ENCODE measurements around the gene PLGRKT. TPM values are rescaled to one million over a fixed set of nuclear protein-coding genes. Genes with fewer than 3 reads are reported as not detected.
"Not testable (repeated sequence)": the region's sequence is repeated elsewhere in the genome, so short reads cannot be mapped to it uniquely, and the experiment has no call there.

Gene PLGRKT
- total RNA-seq, 2 donors from 2014 or later = 3.3 to 7.8 TPM

DNA sequence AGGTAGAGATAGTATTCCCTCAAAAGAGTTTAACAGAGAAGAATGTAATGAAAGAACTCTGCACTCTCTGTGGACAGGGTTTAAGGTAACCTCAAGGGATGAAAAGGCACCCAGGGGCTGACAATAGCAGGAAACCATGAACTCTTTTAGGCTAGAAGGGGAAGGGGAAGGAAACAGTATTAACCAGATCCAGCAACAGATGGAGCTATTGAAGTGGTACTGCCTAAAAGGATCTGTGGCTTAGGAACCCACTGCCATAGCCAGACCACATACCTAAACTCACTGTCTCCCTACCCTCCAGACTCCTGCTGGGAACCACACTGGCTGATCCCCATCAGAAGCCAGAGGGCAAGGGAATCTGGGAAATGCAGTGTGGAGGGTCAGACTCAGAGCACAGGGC, 35.5 kb downstream of the PLGRKT start:
- no peaks in the 10 kb centered on the region for H3K9me3 ChIP-seq
- H3K4me1 ChIP-seq = no peaks in the 10 kb centered on the region
- TF ChIP-seq, protein P1, sequence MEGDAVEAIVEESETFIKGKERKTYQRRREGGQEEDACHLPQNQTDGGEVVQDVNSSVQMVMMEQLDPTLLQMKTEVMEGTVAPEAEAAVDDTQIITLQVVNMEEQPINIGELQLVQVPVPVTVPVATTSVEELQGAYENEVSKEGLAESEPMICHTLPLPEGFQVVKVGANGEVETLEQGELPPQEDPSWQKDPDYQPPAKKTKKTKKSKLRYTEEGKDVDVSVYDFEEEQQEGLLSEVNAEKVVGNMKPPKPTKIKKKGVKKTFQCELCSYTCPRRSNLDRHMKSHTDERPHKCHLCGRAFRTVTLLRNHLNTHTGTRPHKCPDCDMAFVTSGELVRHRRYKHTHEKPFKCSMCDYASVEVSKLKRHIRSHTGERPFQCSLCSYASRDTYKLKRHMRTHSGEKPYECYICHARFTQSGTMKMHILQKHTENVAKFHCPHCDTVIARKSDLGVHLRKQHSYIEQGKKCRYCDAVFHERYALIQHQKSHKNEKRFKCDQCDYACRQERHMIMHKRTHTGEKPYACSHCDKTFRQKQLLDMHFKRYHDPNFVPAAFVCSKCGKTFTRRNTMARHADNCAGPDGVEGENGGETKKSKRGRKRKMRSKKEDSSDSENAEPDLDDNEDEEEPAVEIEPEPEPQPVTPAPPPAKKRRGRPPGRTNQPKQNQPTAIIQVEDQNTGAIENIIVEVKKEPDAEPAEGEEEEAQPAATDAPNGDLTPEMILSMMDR (IDR thresholded peaks at IDR 0.05) = no peak
- TF ChIP-seq POLR2A (IDR thresholded peaks at IDR 0.05) = no peak
- DNase-seq (no peak), ATAC-seq (no peak)
- no peaks in the 10 kb centered on the region for H3K27me3 ChIP-seq
- intact Hi-C loops (cut with DNase I) = no loop called here
- H3K27ac ChIP-seq = no peak overlapping the region
- no peak overlapping the region for H3K4me3 ChIP-seq
- H3K36me3 ChIP-seq (replicated peaks in 1 of 2; ENCODE audit: insufficient read depth in 1 of 2, low read depth in 2 of 2) = no peaks in the 10 kb centered on the region

DNA sequence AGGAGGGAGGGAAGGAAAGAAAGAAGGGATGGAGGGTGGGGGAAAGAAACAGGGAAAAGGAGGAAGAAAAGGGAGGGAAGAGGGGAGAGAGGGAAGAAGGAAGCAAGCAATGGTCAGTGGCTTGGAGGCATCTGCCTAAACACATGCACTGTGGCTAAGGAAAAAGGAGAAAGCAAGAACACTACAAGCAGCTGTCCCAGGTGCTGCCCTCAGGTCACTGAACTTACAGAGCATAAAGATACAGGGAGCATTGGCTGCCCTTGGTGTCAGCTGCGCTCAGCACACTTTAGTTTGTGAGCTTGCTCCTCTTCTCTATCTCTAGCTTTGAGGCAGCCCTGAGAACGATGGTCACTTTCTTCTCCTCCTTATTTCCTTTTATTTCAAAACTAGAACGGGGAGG, 40.2 kb downstream of the PLGRKT start:
- intact Hi-C loops (cut with DNase I); H3K27me3 ChIP-seq; H3K36me3 ChIP-seq (replicated peaks in 1 of 2; ENCODE audit: insufficient read depth in 1 of 2, low read depth in 2 of 2); H3K27ac ChIP-seq; H3K9me3 ChIP-seq; ATAC-seq; DNase-seq; H3K4me3 ChIP-seq; H3K4me1 ChIP-seq: not testable (repeated sequence)
- 85 to 98% methylated on average over 3 of the region's 3 CpGs for WGBS, 2 donors

DNA sequence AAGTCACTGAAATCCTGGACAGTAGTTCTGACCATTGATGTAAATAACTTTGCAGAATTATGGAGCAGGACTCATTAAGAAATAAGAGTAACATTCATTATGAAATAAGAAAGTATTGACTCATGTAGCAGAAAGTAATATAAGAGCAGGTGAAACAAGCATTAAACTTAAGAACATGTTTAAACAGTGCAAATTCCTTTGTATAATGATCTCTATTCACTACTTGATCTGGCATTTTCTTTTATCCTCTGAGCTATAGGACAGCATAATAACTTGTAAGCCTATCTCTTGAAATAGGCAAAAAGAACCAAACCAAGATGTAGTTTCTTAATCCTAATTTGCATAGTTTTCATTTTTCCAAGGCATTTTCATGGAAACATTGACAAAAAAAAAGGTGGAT, 42.3 kb downstream of the PLGRKT start:
- ATAC-seq (no peak), DNase-seq (no peak)
- TF ChIP-seq, protein P1 (IDR thresholded peaks at IDR 0.05) = no peak
- no peak for TF ChIP-seq POLR2A (IDR thresholded peaks at IDR 0.05)
- intact Hi-C loops (cut with DNase I) = no loop called here
- Histone ChIP-seq H3K4me1 (no peaks in the 10 kb centered on the region), H3K27me3 (no peaks in the 10 kb centered on the region), H3K4me3 (no peak overlapping the region), H3K27ac (no peak overlapping the region), H3K9me3 (no peaks in the 10 kb centered on the region), H3K36me3 (replicated peaks in 1 of 2; ENCODE audit: insufficient read depth in 1 of 2, low read depth in 2 of 2) (no peaks in the 10 kb centered on the region)

DNA sequence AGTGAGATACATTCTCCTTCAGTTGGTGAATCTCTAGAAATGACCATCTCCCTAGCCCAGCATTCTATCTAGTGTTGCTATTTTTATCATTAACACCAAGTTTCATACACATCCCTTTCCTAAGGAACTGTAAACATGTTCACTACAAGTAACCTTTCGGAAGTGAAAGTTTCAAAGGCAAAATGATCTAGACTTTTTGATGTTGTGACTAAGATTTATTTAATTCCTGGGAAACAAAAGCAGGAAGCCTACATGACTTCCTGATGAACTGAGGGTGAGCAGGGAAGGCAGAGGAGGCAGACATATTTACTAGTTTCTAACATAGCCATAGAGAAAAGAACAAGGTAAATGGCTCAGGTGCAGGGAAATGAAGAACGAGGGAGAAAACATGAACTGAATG, 43.7 kb downstream of the PLGRKT start:
- H3K9me3 ChIP-seq; ATAC-seq; H3K4me1 ChIP-seq; intact Hi-C loops (cut with DNase I); H3K27me3 ChIP-seq; DNase-seq; H3K27ac ChIP-seq; H3K36me3 ChIP-seq (replicated peaks in 1 of 2; ENCODE audit: insufficient read depth in 1 of 2, low read depth in 2 of 2); H3K4me3 ChIP-seq: not testable (repeated sequence)
- WGBS, 2 donors = 43 to 93% methylated on average over 2 of the region's 2 CpGs

DNA sequence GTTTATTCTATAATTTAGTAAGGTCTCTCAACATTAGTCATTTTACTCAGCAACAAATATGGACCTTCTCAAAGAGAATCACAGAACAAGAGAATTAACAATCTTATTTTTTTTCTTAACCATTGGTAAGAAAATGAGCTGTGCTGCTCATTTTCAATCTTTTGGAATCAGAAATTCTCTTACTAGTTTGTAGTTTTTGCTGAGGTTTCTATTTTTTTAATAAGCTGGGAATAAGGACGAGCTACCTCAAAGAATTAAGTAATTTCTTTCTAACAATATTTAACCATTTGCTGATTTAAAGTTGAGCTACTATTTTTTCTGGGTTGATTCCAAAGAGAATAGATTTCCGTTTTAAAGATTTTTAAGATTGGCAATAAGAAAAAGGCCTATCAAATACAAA, 44.2 kb downstream of the PLGRKT start:
- Histone ChIP-seq H3K27me3 (no peaks in the 10 kb centered on the region), H3K4me3 (no peak overlapping the region), H3K9me3 (no peaks in the 10 kb centered on the region), H3K27ac (no peak overlapping the region), H3K4me1 (no peaks in the 10 kb centered on the region), H3K36me3 (replicated peaks in 1 of 2; ENCODE audit: insufficient read depth in 1 of 2, low read depth in 2 of 2) (no peaks in the 10 kb centered on the region)
- WGBS, 2 donors = 78 to 80% methylated on average over 2 of the region's 2 CpGs
- ATAC-seq (no peak), DNase-seq (no peak)
- intact Hi-C loops (cut with DNase I) = no loop called here
- TF ChIP-seq POLR2A (IDR thresholded peaks at IDR 0.05) = no peak
- TF ChIP-seq, protein P1 (IDR thresholded peaks at IDR 0.05) = no peak

DNA sequence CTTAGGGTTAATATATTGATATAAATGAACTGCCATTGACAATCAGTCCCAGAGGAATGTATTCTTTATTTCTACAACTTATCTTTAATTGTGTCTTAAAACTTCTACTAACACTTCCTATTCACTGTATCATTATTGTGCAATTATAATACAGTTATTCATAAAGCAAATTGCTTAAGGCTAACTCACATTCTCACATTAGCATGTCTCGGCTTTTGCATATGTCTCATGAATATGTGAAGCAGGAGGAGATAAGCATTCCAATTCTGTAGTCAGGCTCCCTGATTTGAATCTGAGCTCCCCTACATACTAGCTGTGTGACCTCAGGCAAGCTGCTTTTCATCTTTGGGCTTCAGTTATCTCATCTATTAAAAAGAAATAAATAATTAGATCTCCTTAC, 45.4 kb downstream of the PLGRKT start:
- Histone ChIP-seq H3K4me3 (no peak overlapping the region), H3K4me1 (no peaks in the 10 kb centered on the region), H3K27ac (no peak overlapping the region), H3K27me3 (no peaks in the 10 kb centered on the region), H3K36me3 (replicated peaks in 1 of 2; ENCODE audit: insufficient read depth in 1 of 2, low read depth in 2 of 2) (no peaks in the 10 kb centered on the region), H3K9me3 (no peaks in the 10 kb centered on the region)
- 96 to 100% methylated on average over 1 of the region's 1 CpG for WGBS, 2 donors
- intact Hi-C loops (cut with DNase I) = no loop called here
- no peak for DNase-seq
- ATAC-seq = no peak
- TF ChIP-seq, protein P1 (IDR thresholded peaks at IDR 0.05) = no peak
- TF ChIP-seq POLR2A (IDR thresholded peaks at IDR 0.05) = no peak

All from body of pancreas (tissue), 4 donors.